ENCODE measurements around the gene ITGB8. TPM values are rescaled to one million over a fixed set of nuclear protein-coding genes. Genes with fewer than 3 reads are reported as not detected.

ITGB8 gene
- total and polyA plus RNA-seq, 2 of the 4 experiments (the other 2 are of a cell fraction) = 2.6 to 10.2 TPM

DNA sequence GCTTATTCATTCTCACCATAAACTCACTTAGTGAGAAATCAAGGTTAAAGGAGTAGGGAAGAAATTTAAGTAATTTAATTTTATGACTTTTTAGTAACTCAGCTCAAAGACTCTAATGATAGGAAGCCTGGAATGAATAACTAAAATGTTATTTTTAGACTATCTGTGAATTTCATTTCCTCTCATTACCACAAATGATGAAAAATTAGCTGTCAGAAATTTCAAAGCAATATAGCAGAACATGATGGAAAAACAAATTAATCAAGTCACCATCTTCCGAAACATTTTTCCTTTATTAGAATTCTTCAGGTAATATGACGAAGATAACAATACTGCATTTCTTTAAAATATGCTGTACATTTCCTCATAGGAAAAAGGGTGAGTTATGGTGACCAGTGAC, 2.7 kb upstream of the ITGB8 start:
- Histone ChIP-seq H3K4me1 (ENCODE audit: control insufficient read depth, insufficient read depth, low read length) (peaks cover 2% of the 10 kb centered on the region; the same call in 1 of the 2 replicates), H3K79me1 (ENCODE audit: low read depth in 1 of 2, low read length in 2 of 2) (no peaks in the 10 kb centered on the region), H3K36me3 (ENCODE audit: control insufficient read depth, insufficient read depth, low read length) (no peaks in the 10 kb centered on the region), H3K27ac (ENCODE audit: insufficient read depth, low read length) (no peak overlapping the region), H3K4me2 (ENCODE audit: low read depth, low read length) (no peak overlapping the region), H4K91ac (ENCODE audit: insufficient read depth, low read depth, low read length) (peak overlapping the region; percentile 12; the same call in 1 of the 2 replicates), H3K9ac (ENCODE audit: low read depth, low read length) (no peak overlapping the region), H3K27me3 (ENCODE audit: control insufficient read depth, insufficient read depth, low read length) (no peaks in the 10 kb centered on the region), H3K56ac (ENCODE audit: extremely low read depth, insufficient read depth, low read length) (no peak overlapping the region), H2AK9ac (replicated peaks; ENCODE audit: low read depth, low read length, poor library complexity) (no peak overlapping the region), H2BK5ac (ENCODE audit: low read depth, low read length, poor library complexity, severe bottlenecking) (no peak overlapping the region), H3K23ac (ENCODE audit: low read depth, low read length) (no peak overlapping the region), H3K4ac (ENCODE audit: low read depth, low read length) (no peak overlapping the region), H4K8ac (ENCODE audit: low read depth in 2 of 2, low read length in 2 of 2) (no peak overlapping the region), H3K18ac (ENCODE audit: low read depth, low read length) (peak overlapping the region; percentile 38; the same call in 1 of the 2 replicates), H4K20me1 (ENCODE audit: insufficient read depth, low read length) (no peaks in the 10 kb centered on the region), H3K9me1 (ENCODE audit: insufficient read depth, low read length) (0 out of 2 replicates have a peak, but pooled peaks cover 2% of the 10 kb centered on the region), H2AFZ (replicated peaks; ENCODE audit: low read length, poor library complexity) (no peak overlapping the region), H3K9me3 (ENCODE audit: control insufficient read depth, insufficient read depth, low read length) (no peaks in the 10 kb centered on the region), H3K14ac (replicated peaks; ENCODE audit: low read depth, low read length) (no peak overlapping the region), H4K5ac (ENCODE audit: low read depth, low read length) (no peak overlapping the region), H3K4me3 (ENCODE audit: insufficient read depth, low read depth, low read length) (no peak overlapping the region), H2AK5ac (ENCODE audit: low read depth, low read length) (no peak overlapping the region), H2BK15ac (ENCODE audit: low read depth, low read length) (0 out of 3 replicates have a peak overlapping the region, but pooled peaks have one; percentile 70), H2BK120ac (ENCODE audit: low read depth, low read length) (no peak overlapping the region), H2BK20ac (ENCODE audit: low read depth, low read length) (0 out of 2 replicates have a peak overlapping the region, but pooled peaks have one; percentile 67)
- ATAC-seq (ENCODE audit: low read depth) = no peak
- no TSS peak for BruUV-seq (replicated peaks)
- dilution Hi-C loops (cut with HindIII; ENCODE audit: low sequenced_read_pairs, unreplicated experiment) = no loop called here
- WGBS, 2 experiments (ENCODE audit: extremely low coverage in 2 of 2, insufficient read length in 1 of 2) = no CpG with 5 or more reads among the region's 2 CpGs
- in situ Hi-C loops (cut with MboI; ENCODE audit: low sequenced_read_pairs) = no loop called here
- DNase-seq = no peak
- POLR2A ChIA-PET (ENCODE audit: unreplicated experiment) = no interaction called here
- no peak for TF ChIP-seq RCOR1 (IDR thresholded peaks at IDR 0.05; ENCODE audit: insufficient replicate concordance, low read length)
- intact Hi-C loops (cut with micrococcal nuclease) = no loop called here
- CTCF ChIA-PET = interaction anchor here (1.3 kb wide), 1 partner anchor 9 kb away, joined by 4 read pairs; no protein-coding TSS in a partner anchor

Data from IMR-90 (cell line).